ENCODE measurements around the gene FBXL3.
A peak's percentile ranks its signal among the peaks of the same experiment; 100 is the strongest.
"Not testable (repeated sequence)": the region's sequence is repeated elsewhere in the genome, so short reads cannot be mapped to it uniquely, and the experiment has no call there.

FBXL3 gene

GRCh38 chr13:77029436-77029835, 2.5 kb upstream of the FBXL3 start:
- no peak for DNase-seq
- intact Hi-C loops (cut with DNase I), result loop anchor here (5.0 kb wide), 1 partner anchor 298 kb away; the partner anchor contains the start of gene MYCBP2

- intact Hi-C loops (cut with DNase I), result loop anchor here (5.0 kb wide), 1 partner anchor 299 kb away; the partner anchor contains the start of gene MYCBP2
- DNase-seq, result no peak
These were observed 1.2 kb upstream of the FBXL3 start for GRCh38 chr13:77028202-77028601.

- DNase-seq, result peak; percentile 28 to 92 (median 56)
- intact Hi-C loops (cut with DNase I), result loop anchor here (2.0 to 5.0 kb wide), 2 partner anchors 34 to 301 kb away; partner anchors contain the start of genes CLN5 and MYCBP2
These were observed 601 bp downstream of the FBXL3 start for GRCh38 chr13:77026255-77026860.

GRCh38 chr13:77022341-77022740, 4.6 kb downstream of the FBXL3 start:
- intact Hi-C loops (cut with DNase I), result no loop called here
- DNase-seq, result no peak

DNA sequence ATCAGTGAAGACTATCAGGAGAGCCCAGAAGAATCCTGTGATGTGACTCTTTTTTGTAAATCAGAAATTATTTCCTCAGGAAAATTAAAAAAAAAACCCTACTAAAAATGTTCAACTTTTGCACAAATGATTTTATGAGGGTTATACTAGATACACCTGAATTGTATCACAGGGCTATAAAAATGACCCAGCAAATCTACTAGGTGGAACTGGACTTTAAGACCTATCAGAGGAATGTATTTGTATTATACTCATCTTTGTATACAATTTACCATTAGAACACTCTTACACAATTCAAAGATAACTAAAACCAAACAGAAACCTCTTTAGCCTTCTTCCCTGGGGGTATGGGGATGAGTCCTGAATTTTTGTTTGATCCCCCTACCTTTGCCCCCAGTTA, 7.2 kb downstream of the FBXL3 start:
- intact Hi-C loops (cut with DNase I), result no loop called here

GRCh38 chr13:77016888-77017623, 9.9 kb downstream of the FBXL3 start:
- intact Hi-C loops (cut with DNase I), result no loop called here
- DNase-seq, result no peak

More for the DNA sequence above, 7.2 kb downstream of the FBXL3 start:
- no peak for DNase-seq

DNA sequence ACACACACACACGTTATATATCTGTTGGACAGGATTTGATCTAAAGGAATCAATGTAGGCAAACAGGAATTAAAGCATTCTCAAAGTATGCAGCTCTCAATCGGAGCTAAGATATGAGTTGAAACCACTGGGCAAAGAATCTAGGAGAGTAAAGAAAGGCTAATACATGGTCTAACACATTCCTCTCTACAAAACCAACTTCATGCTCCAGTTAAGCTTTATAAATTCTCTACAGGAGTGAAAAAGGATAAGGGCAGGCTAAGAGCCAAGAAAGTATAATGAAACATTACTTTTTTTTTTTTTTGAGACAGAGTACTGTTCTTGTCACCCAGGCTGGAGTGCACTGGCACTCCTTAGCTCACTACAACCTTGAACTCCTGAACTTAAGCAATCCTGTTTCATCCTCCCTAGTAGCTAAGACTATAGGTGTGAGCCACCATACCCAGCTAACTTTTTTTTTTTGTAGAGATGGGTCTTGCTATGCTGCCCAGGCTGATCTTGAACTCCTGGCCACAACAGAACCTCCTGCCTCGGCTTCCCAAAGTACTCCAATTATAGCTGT, 10.6 kb downstream of the FBXL3 start:
- intact Hi-C loops (cut with DNase I), result no loop called here
- DNase-seq, result no peak

DNA sequence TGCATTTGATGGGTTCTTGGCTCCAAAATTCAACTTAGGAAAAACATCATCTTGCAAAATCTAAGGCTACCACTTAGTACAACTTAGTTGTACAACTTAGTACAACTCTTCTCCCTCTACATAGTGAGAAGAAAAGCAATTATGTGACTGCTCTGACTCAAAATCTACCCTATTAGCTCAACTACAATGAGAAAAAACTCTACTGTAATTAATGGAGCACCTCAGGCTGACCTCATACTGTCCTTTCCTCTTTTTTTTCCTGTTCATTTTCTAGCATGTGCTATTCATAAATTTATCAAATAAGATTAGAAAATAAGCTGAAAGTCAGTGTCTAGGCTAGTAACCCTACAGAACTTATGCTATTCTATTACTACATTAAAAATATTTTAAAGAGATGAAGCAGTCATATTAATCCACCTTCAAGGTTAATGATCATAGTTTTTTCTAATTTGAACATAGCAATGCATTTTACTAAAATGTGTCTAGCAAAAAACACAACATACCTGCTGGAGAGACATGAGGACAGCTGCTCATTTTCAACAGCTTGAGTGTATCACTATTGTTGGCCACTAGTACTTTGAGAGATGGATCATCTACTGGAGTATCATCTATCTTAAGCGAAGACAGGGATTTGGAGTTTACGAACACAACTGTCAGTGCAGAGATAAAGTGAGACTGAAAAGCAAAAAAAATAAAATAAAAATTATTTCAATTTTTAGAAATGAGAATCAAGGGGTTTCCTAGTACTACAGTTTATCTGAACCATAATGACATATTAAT, 11.9 kb downstream of the FBXL3 start:
- DNase-seq, result no peak
- intact Hi-C loops (cut with DNase I), result no loop called here

DNA sequence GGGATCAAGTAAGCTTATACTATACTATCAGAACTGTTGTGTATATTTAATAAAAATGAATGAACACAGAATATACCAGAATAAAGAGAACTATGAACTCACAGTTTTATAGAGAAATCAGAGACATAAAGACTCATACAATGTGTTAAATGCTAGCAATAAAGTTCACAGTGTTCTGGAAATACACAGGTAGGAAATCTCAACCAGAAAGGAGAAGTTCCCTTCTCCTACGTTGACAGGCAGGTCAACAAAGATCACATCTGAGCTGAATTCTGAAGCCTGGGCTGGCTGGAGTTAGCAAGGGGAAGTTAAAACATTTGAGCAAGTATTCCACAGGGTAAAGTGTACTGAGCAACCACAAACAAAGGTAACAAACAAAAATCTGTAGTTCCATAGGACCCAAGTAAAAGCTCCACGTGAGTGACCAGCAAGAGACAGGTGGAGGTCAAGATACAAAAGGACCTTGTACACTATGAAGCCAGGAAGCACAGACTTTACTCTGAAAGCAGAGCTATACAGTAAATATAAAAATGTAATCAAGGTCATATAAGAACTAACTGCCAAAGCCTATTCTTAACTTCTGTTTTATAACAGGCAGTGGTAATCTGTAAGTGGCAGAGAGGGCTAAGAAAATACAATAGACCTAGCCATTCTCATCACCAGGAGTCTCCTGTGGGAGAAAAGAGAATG, 13.0 kb downstream of the FBXL3 start:
- intact Hi-C loops (cut with DNase I), result no loop called here
- DNase-seq, result no peak

GRCh38 chr13:77009719-77010118, 17.2 kb downstream of the FBXL3 start:
- intact Hi-C loops (cut with DNase I); DNase-seq: not testable (repeated sequence)

DNA sequence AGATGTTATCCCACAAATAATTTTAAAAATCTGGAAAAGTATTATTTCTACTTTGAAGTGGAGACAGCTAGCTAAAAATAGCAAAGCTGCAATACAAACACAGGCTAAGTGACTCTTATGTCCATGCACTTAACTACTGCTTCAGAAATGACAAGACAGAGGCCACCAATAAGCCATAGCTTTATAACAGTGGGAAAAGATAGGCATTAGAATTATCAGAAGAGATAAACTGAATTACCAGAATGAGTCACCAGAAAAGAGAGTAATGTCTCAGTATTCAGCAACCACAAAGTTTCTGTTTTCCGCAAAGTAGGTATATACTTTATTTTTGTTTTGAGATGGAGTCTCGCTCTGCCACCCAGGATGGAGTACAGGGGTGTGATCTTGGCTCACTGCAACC, 17.9 kb downstream of the FBXL3 start:
- no peak for DNase-seq
- intact Hi-C loops (cut with DNase I), result no loop called here

- DNase-seq; intact Hi-C loops (cut with DNase I): not testable (repeated sequence)
These were observed 18.6 kb downstream of the FBXL3 start for GRCh38 chr13:77008337-77008736.

DNA sequence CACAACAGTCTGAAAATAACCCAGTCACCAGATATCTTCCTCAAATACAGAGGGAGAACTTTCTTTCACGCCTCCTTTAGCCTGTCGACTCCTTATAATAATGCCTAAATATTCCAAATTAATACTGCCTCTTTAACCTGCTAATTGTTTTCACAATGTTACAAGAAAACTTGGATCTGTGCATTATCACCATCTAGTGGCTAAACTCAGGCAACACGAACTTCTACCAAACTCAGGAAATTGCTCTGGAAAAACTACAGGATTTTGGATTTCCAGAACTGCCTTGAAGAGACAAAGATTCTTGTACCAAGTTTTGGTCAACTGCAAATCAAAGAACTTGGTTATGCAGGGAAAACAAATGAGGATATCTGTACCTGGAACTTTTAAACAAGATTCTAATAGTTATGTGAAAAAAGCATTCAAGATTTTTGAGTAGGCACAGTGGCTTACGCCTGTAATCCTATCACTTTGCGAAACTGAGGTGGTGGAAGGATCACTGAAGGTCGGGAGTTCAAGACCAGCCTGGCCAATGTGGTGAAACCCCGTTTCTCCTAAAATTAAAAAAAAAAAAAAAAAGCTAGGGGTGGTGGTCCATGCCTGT, 24.3 kb downstream of the FBXL3 start:
- DNase-seq, result no peak
- intact Hi-C loops (cut with DNase I), result no loop called here

DNA sequence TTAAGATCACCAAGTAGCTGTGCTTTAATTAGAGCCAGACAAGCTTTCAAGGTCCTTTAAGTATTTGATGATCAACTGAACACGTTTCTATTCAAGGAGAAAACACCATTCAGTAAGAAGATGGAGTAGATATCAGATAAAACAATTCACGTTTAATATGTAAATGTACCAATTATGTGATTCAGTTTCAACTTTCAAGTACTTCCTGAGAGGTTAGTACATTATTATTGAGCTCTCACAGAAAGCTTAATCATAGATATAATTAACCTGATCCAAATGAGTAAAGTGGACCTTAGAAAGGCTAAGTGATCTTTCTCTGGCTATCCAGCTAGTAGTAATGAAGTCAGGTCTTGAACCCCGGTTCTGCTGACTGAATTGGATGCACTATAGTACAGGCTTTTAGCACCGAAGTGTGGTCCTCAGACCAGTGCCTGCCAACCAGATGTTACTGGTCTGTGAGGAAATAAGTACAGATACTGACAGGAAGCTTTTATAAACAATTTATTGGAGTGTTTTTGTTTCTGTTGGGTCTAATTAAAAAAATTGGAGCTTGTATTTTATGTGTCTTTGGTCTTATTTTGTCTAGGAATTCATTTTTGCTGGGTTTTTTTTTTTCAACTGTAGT, 24.9 kb downstream of the FBXL3 start:
- DNase-seq, result no peak
- intact Hi-C loops (cut with DNase I), result no loop called here

DNA sequence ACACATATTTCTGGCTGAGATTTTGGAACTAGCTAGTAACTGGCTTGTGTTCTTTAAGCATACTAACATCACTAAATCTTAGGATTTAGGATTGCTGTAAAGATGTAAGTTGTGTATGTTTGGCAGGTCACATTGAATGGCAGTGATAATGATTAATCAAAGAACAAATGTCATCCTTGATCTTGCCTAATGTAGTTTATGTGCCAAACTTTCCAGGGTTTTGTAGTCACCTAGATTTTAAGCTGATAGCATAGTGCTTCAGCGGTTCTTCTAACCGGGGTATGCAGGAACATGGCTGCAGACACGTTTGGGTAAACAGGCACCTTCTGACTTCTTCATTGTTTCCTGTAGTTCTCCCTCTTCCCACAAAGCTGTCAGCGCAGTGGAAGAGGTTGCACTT, 25.4 kb downstream of the FBXL3 start:
- intact Hi-C loops (cut with DNase I), result no loop called here
- DNase-seq, result no peak

DNA sequence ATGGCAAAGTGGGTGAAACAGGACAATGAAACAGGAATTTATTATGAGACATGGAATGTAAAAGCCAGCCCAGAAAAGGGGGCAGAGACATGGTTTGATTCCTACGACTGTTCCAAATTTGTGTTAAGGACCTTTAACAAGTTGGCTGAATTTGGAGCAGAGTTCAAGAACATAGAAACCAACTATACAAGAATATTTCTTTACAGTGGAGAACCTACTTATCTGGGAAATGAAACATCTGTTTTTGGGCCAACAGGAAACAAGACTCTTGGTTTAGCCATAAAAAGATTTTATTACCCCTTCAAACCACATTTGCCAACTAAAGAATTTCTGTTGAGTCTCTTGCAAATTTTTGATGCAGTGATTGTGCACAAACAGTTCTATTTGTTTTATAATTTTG, 26.5 kb downstream of the FBXL3 start:
- intact Hi-C loops (cut with DNase I), result no loop called here
- DNase-seq, result no peak

DNA sequence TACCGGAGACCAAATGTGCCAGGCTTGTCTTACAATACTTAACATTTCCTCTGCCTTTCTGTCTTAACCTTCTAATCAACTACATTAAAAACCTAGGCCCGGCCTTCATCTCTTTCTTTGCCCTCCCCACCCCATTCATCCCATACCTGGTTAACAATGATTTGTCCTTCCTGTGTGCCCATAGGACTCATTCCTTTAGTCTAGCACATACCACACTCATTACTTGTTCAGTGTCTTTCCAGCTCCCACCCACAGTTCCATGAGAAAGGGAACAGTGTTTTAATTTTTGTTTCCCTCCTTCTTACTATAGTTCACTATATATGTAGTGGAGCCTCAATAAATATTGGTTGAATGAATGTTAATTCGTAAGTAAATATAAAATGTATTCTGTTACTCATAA, 32.7 kb downstream of the FBXL3 start:
- no peak for DNase-seq
- intact Hi-C loops (cut with DNase I), result no loop called here

GRCh38 chr13:76993473-76993872, 33.5 kb downstream of the FBXL3 start:
- intact Hi-C loops (cut with DNase I), result loop anchor here (2.0 kb wide), 1 partner anchor 33 kb away; the partner anchor contains the start of gene FBXL3

DNA sequence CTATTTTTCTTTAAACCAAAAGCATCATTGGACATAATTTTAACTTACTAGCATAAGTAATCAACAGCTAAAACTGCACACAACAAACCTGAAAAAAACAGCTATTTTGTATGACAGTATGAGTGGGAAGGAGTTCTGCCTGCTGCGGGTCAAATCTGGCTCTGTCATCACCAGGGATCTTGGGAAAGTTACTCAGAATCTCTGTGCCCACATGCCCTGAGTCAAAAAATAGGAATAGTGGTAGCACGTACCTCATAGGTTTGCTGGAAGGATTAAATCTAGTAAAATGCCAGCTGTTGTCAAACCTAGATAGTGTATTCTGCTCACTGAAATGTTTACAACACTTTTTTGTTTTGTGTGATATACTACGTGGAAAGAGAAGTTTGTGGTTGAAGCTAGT, 33.9 kb downstream of the FBXL3 start:
- intact Hi-C loops (cut with DNase I), result loop anchor here (2.0 kb wide), 1 partner anchor 34 kb away; the partner anchor contains the start of gene FBXL3
- DNase-seq, result no peak

More at GRCh38 chr13:76993473-76993872, 33.5 kb downstream of the FBXL3 start:
- no peak for DNase-seq
